HG02870 (cell line): Measurements from ENCODE around the gene PTGR1.

Experiments
- ATAC-seq: cut with Tn5 transposase; IDR thresholded peaks from one replicate; pipeline ENCODE4 v1.9.1; 2021; ENCODE audit warnings: mild to moderate bottlenecking, moderate library complexity; ENCODE audit not compliant: unreplicated experiment

PTGR1 gene

DNA sequence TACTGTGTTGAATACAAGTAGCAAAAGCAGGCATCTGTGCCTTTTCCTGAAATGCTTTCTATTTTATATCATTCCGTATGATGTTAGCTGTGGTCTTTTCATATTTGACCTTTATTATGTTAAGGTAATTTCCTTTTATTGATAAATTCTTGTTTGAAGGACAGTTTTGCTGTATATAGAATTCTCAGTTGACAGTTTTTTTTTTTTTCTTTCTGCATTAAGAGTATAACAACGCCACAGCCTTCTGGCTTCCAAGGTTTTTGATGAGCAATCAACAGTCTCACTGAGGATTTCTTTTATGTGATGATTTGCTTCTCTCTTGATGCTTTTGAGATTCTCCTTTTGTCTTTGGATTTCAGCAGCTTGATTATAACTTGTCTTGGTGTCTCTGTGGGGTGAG lies 50.8 kb downstream of the PTGR1 start:
- no peak for ATAC-seq

DNA sequence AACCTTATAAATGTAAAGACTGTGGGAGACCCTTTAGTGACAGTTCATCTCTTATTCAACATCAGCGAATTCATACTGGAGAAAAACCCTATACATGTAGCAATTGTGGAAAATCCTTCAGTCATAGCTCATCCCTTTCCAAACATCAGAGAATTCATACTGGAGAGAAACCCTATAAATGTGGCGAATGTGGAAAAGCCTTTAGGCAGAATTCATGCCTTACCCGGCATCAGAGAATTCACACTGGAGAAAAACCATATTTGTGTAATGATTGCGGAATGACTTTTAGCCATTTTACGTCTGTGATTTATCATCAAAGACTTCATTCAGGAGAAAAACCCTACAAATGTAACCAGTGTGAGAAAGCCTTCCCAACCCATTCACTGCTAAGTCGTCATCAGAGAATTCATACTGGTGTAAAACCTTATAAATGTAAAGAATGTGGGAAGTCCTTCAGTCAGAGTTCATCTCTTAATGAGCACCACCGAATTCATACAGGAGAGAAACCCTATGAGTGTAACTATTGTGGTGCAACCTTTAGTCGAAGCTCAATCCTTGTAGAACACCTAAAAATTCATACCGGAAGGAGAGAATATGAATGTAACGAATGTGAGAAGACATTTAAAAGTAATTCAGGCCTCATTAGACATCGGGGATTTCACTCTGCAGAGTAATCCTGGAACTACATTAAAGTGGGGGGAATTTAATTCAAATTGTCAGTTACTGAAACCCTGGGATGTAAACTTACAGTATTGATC lies 56.8 kb downstream of the PTGR1 start:
- ATAC-seq = no peak

DNA sequence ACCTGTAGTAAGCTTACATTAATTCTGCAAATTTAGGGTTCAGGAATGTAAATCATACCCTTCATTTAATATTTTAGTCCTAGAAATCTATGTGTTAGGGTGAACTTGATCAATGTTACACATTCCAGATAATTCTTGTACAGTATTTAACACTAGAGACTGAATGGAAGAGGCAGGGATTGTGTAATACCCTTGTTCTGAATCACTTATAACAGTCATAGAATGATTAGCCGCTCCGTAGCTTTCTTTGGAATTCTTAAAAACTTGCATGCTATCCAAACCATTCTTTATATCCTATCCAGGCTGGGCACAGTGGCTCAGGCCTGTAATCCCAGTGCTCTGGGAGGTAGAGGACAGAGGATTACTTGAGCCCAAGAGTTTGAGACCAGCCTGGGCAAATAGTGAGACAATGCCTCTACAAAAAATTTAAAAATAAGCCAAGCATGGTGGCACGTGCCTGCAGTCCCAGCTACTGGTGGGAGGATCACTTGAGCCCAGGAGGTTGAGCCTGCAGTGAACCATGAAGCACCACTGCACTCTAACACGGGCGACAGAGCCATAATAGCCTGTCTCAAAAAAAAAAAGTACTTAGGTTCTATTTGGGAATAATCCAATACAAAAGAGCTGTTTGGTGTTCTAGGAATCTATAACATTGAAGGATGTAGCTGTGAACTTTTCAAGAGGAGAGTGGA lies 66.2 kb downstream of the PTGR1 start:
- no peak for ATAC-seq

DNA sequence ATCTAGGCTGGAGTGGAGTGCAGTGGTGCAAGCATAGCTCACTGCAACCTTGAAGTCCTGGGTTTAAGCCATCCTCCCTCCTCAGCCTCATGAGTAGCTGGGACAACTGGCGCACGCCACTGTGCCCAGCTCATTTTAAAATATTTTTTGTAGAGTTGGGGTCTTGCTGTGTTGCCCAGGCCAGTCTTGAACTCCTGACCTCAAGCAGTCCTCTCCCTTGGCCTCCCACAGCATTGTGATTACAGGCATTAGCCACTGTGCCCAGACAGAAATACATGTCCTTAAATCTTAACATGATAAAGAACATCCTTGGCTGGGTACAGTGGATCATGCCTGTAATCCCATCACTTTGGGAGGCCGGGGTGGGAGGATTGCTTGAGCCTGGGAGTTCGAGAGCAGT lies 67.7 kb downstream of the PTGR1 start:
- ATAC-seq = no peak

DNA sequence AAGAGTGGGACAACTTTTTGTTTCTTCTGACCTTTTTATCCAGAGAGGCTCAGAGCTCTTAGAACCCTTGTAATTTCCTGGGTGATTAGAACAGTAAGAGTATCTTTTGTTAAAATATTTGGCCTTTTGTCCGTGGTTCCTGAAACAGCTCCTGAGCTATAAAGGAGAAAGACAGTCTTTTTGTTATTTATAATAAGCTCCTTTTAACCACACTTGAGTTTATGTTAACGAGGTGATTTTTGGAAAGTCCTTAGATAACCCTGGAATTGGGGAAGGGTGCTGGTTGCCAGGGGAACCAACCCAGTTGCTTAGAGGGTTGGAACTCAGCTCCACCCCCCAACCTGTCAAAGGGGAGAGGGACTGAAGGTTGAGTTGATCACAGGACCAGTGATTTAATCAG lies 69.7 kb downstream of the PTGR1 start:
- ATAC-seq = no peak

DNA sequence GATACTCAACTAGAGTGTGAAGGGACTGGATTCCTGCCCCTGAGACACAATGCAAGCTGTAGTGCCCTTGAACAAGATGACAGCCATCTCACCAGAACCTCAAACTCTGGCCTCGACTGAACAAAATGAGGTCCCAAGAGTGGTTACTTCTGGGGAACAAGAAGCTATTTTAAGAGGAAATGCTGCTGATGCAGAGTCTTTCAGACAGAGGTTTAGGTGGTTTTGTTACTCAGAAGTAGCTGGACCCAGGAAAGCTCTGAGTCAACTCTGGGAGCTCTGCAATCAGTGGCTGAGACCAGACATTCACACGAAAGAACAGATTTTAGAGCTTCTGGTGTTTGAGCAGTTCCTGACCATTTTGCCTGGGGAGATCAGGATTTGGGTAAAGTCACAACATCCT lies 72.1 kb downstream of the PTGR1 start:
- no peak for ATAC-seq

DNA sequence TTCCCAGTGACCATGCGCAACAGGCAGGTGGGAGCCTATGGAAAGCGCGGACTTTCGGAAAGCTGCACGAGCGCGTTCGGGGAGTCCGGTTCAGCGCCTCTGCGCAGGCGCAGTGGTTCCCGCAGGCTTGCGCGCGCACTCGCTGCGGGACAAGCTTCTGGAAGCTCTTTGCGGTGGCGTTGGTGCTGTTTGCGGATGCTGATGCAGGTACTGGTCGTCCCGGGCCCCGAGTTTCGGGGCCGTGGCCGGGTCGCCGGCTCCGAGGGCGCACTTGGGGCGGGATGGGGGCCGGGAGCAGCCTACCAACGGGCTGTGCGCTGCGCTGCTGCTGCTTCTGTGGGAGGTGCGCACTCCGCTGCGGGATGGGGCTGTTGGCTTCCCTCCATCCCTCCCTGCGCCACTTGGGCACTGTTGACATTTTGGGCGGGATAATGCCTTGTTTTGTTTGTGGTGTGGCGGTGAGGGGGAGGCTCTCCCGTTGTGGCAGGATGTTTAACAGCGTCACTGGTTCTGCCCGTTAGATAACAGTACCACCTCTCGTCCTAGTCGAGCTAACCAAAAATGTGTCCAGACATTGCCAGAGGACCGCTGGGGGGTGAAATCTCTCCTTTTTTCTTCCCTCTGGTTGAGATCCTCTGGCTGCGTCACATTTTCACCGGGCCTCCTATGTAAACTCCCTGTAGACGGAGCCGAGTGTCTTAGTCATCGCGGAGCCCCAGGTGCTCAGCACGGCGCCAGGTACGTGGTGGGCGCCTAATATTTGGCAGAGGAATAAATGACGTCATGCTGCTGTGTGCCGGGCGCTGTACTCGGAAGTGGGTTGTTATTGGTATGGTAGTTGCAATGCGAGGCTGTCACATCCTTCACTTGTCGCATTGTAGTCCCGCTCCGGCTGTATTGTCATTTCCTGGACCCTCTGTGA lies 74.1 kb downstream of the PTGR1 start, which contains the start of gene ZNF483:
Gene ZNF483 (plus strand): TSS at position 124 of the 922 bp plus-strand sequence. CDS start 2,217 bp downstream, outside the sequence.
- ATAC-seq = peak; percentile 39

DNA sequence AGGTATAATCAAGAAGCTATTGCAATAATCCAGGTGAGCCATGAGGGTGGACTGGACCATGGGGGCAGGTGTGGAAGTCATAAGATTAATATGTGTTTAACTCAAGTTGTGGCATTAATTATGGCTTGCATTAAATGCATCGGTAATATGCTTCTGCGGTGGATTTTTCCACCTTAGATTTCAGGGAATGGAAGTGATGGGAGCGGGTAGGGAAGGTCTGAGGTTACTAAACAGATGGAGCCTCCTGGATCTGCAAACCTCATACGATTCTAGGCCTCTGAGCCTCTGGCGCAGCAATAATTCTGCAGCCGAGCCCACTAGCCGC lies 74.8 kb downstream of the PTGR1 start:
- ATAC-seq = no peak

DNA sequence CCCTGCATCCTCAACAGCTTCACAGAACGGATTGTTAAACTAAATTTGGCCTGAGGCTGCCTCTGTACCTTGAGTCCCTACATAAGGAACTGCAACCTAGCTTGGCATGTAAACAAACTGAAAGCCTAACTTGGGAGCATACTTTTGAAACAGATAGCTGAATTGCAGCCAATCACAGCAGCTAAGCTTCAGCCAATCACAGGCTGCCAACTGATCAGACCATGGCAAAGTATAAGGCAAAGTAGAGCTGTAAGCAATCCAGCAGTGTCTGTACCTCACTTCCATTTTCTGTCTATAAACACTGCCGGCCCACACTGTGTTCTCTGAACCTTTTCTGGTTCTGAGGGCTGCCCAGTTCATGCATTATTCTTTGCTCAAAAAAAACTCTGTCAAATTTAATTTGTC lies 83.4 kb downstream of the PTGR1 start:
- ATAC-seq = no peak

DNA sequence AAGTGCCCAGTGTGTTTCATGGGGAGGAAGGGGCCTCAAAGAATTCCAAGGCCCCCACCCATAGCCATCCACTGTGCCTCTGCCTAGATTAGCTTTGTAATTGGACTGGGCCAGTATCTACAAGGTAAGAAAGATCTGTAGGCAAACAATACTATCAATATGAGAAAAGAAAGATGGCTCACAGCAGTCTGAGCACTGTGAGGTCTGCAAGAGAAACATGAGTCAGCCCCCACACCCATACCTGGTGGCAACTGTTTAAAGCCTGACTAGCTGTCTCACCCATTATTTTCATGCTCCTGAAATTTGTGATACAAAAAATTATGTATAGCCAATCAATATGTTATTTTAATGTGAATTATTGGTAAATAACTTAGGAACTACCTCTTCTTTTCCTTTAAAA lies 84.5 kb downstream of the PTGR1 start:
- ATAC-seq = no peak
